ENCODE measurements around the gene FBL. TPM values are rescaled to one million over a fixed set of nuclear protein-coding genes. Genes with fewer than 3 reads are reported as not detected.
"Not testable (repeated sequence)": the region's sequence is repeated elsewhere in the genome, so short reads cannot be mapped to it uniquely, and the experiment has no call there.

Gene FBL
- total RNA-seq, 1 experiment from 2014 or later: 374 TPM

- H3K9me3 ChIP-seq: no peaks in the 10 kb centered on the region
- no peaks in the 10 kb centered on the region for H3K4me1 ChIP-seq
- no peaks in the 10 kb centered on the region for H3K27me3 ChIP-seq (replicated peaks; ENCODE audit: control insufficient read depth, insufficient read depth, low read length)
- no peak overlapping the region for H3K4me3 Mint-ChIP-seq (ENCODE audit: unreplicated experiment)
- ChIA-PET CTCF (no interaction called here), POLR2A (no interaction called here)
- H3K4me1 Mint-ChIP-seq (ENCODE audit: low read depth, unreplicated experiment): no peaks in the 10 kb centered on the region
- H3K9me3 Mint-ChIP-seq (ENCODE audit: unreplicated experiment): no peaks in the 10 kb centered on the region
- no TSS peak for BruUV-seq (replicated peaks)
- H3K4me3 ChIP-seq (ENCODE audit: low read depth, low read length): no peak overlapping the region
- intact Hi-C loops (cut with micrococcal nuclease; ENCODE audit: unreplicated experiment): no loop called here
- no peak for TF ChIP-seq CTCF (IDR thresholded peaks at IDR 0.05; ENCODE audit: insufficient read depth in 1 of 2, low read depth in 1 of 2, low read length in 1 of 2, severe bottlenecking in 1 of 2, unreplicated experiment in 1 of 2)
- DNase-seq: no peak
- no peaks in the 10 kb centered on the region for H3K36me3 Mint-ChIP-seq (ENCODE audit: insufficient read depth, unreplicated experiment)
- peaks cover 5% of the 10 kb centered on the region for H3K27me3 Mint-ChIP-seq (ENCODE audit: insufficient read depth, unreplicated experiment)
- no peaks in the 10 kb centered on the region for H3K36me3 ChIP-seq (ENCODE audit: control insufficient read depth, insufficient read depth, low read length)
- no peak overlapping the region for H3K27ac Mint-ChIP-seq (ENCODE audit: unreplicated experiment)
These were observed 32.2 kb upstream of the FBL start for GRCh38 chr19:39878398-39878797.

- BruUV-seq (replicated peaks); H3K4me1 ChIP-seq; H3K9me3 Mint-ChIP-seq (ENCODE audit: unreplicated experiment); intact Hi-C loops (cut with micrococcal nuclease; ENCODE audit: unreplicated experiment); H3K36me3 Mint-ChIP-seq (ENCODE audit: insufficient read depth, unreplicated experiment); DNase-seq; H3K9me3 ChIP-seq; H3K4me3 ChIP-seq (ENCODE audit: low read depth, low read length); H3K27me3 ChIP-seq (replicated peaks; ENCODE audit: control insufficient read depth, insufficient read depth, low read length); H3K4me1 Mint-ChIP-seq (ENCODE audit: low read depth, unreplicated experiment); H3K4me3 Mint-ChIP-seq (ENCODE audit: unreplicated experiment); POLR2A ChIA-PET; H3K27ac Mint-ChIP-seq (ENCODE audit: unreplicated experiment); CTCF ChIA-PET; H3K27me3 Mint-ChIP-seq (ENCODE audit: insufficient read depth, unreplicated experiment); H3K36me3 ChIP-seq (ENCODE audit: control insufficient read depth, insufficient read depth, low read length): not testable (repeated sequence)
These were observed 31.8 kb upstream of the FBL start for GRCh38 chr19:39877982-39878381.

DNA sequence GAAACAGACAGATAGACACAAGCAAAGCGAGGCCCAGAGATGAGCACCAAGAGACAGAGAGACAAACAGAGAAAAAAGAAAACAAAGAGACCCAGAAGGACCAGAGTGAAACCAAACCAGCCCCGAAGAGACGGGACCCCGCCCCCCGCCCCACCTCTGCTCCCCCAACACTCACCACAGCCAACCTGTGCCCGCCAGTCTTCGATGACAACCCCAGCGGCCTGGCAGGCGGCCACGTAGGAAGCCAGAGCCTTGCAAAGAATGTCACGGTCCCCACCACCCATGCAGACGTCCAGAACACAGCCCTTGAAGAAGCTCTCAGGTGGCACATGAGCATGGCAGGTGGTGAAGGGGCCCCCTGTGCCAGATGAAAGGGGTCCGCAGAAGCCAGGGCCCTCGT, 31.3 kb upstream of the FBL start:
- H3K36me3 Mint-ChIP-seq (ENCODE audit: insufficient read depth, unreplicated experiment); H3K4me3 ChIP-seq (ENCODE audit: low read depth, low read length); H3K27me3 Mint-ChIP-seq (ENCODE audit: insufficient read depth, unreplicated experiment); H3K4me1 ChIP-seq; intact Hi-C loops (cut with micrococcal nuclease; ENCODE audit: unreplicated experiment); POLR2A ChIA-PET; H3K9me3 ChIP-seq; H3K27ac Mint-ChIP-seq (ENCODE audit: unreplicated experiment); H3K4me1 Mint-ChIP-seq (ENCODE audit: low read depth, unreplicated experiment); H3K9me3 Mint-ChIP-seq (ENCODE audit: unreplicated experiment); BruUV-seq (replicated peaks); DNase-seq; H3K36me3 ChIP-seq (ENCODE audit: control insufficient read depth, insufficient read depth, low read length); CTCF ChIA-PET; H3K27me3 ChIP-seq (replicated peaks; ENCODE audit: control insufficient read depth, insufficient read depth, low read length); H3K4me3 Mint-ChIP-seq (ENCODE audit: unreplicated experiment): not testable (repeated sequence)

- H3K4me1 Mint-ChIP-seq (ENCODE audit: low read depth, unreplicated experiment); intact Hi-C loops (cut with micrococcal nuclease; ENCODE audit: unreplicated experiment); H3K36me3 Mint-ChIP-seq (ENCODE audit: insufficient read depth, unreplicated experiment); H3K27me3 Mint-ChIP-seq (ENCODE audit: insufficient read depth, unreplicated experiment); POLR2A ChIA-PET; CTCF ChIA-PET; DNase-seq; H3K9me3 ChIP-seq; H3K4me3 ChIP-seq (ENCODE audit: low read depth, low read length); H3K9me3 Mint-ChIP-seq (ENCODE audit: unreplicated experiment); H3K27ac Mint-ChIP-seq (ENCODE audit: unreplicated experiment); H3K4me3 Mint-ChIP-seq (ENCODE audit: unreplicated experiment); H3K36me3 ChIP-seq (ENCODE audit: control insufficient read depth, insufficient read depth, low read length); H3K27me3 ChIP-seq (replicated peaks; ENCODE audit: control insufficient read depth, insufficient read depth, low read length); H3K4me1 ChIP-seq; BruUV-seq (replicated peaks): not testable (repeated sequence)
These were observed 30.3 kb upstream of the FBL start for GRCh38 chr19:39876486-39876885.

GRCh38 chr19:39875401-39875864, 29.3 kb upstream of the FBL start:
- H3K36me3 Mint-ChIP-seq (ENCODE audit: insufficient read depth, unreplicated experiment); BruUV-seq (replicated peaks); H3K4me1 ChIP-seq; H3K4me1 Mint-ChIP-seq (ENCODE audit: low read depth, unreplicated experiment); H3K4me3 ChIP-seq (ENCODE audit: low read depth, low read length); H3K36me3 ChIP-seq (ENCODE audit: control insufficient read depth, insufficient read depth, low read length); H3K27me3 ChIP-seq (replicated peaks; ENCODE audit: control insufficient read depth, insufficient read depth, low read length); H3K4me3 Mint-ChIP-seq (ENCODE audit: unreplicated experiment); CTCF ChIA-PET; POLR2A ChIA-PET; intact Hi-C loops (cut with micrococcal nuclease; ENCODE audit: unreplicated experiment); H3K27me3 Mint-ChIP-seq (ENCODE audit: insufficient read depth, unreplicated experiment); H3K9me3 Mint-ChIP-seq (ENCODE audit: unreplicated experiment); H3K9me3 ChIP-seq; DNase-seq; H3K27ac Mint-ChIP-seq (ENCODE audit: unreplicated experiment): not testable (repeated sequence)
